GM12873 (cell line): ENCODE results near the gene MTCL1.

Experiments used
- CTCF ChIP-seq: IDR thresholded peaks from 2 replicates; pipeline ENCODE4 v1.5.1; 2012; ENCODE audit warnings: low read depth, mild to moderate bottlenecking, moderate library complexity, low read length, control low read depth; ENCODE audit not compliant: insufficient read depth; ENCODE audit errors: missing control alignments

Gene MTCL1

GRCh38 chr18:8756571-8756970 is 51.2 kb downstream of the MTCL1 start:
- no peak for TF ChIP-seq CTCF

GRCh38 chr18:8757396-8757997 is 52.1 kb downstream of the MTCL1 start:
- TF ChIP-seq CTCF: no peak

- TF ChIP-seq CTCF: no peak
Measured at GRCh38 chr18:8758466-8758865, 53.1 kb downstream of the MTCL1 start.

- TF ChIP-seq CTCF: no peak
Measured at GRCh38 chr18:8760984-8761383, 55.6 kb downstream of the MTCL1 start.

GRCh38 chr18:8762968-8763367 is 57.6 kb downstream of the MTCL1 start:
- TF ChIP-seq CTCF: no peak

GRCh38 chr18:8763611-8764010 is 58.3 kb downstream of the MTCL1 start:
- TF ChIP-seq CTCF: no peak

- no peak for TF ChIP-seq CTCF
Measured at GRCh38 chr18:8765783-8766463, 60.6 kb downstream of the MTCL1 start.
